Measurements from ENCODE around the gene SORBS2. TPM values are rescaled to one million over a fixed set of nuclear protein-coding genes. Genes with fewer than 3 reads are reported as not detected.

SORBS2 gene
- total RNA-seq, 1 experiment from 2014 or later, result 0.34 TPM

- POLR2A ChIA-PET, result no interaction called here
- no peak overlapping the region for H3K4me3 ChIP-seq (replicated peaks in 1 of 2; ENCODE audit: low read depth in 1 of 2, low read length in 2 of 2)
- RAD21 ChIA-PET (ENCODE audit: low non-redundant PET in 1 of 2, low total read pairs in 2 of 2, uncharacterized antibody in 2 of 2, unreplicated experiment in 2 of 2), result no interaction called here
- no peak overlapping the region for H3K4me2 ChIP-seq (ENCODE audit: low read length)
- H3K27ac ChIP-seq (ENCODE audit: low read depth, low read length), result no peak overlapping the region
- H3K9ac ChIP-seq (ENCODE audit: low read length), result no peak overlapping the region
- H4K20me1 ChIP-seq (ENCODE audit: insufficient read depth), result no peaks in the 10 kb centered on the region
- intact Hi-C loops (cut with micrococcal nuclease), result no loop called here
- DNase-seq (ENCODE audit: low read depth, low spot score), result no peak
- no peak for ATAC-seq
- TF ChIP-seq REST (IDR thresholded peaks at IDR 0.05; ENCODE audit: low read depth) (no peak), POLR2AphosphoS5 (IDR thresholded peaks at IDR 0.05; ENCODE audit: low read depth, low read length) (no peak), RAD21 (IDR thresholded peaks at IDR 0.05; ENCODE audit: low read depth) (no peak), SRF (IDR thresholded peaks at IDR 0.05; ENCODE audit: low read depth) (no peak)
- no peak overlapping the region for H2AFZ ChIP-seq (ENCODE audit: low read depth, low read length, poor library complexity, severe bottlenecking)
- no peaks in the 10 kb centered on the region for H3K36me3 ChIP-seq (ENCODE audit: control insufficient read depth in 1 of 2, insufficient read depth in 2 of 2, low read length in 2 of 2)
- no peaks in the 10 kb centered on the region for H3K79me2 ChIP-seq (ENCODE audit: insufficient read depth, low read length)
- H3K4me1 ChIP-seq (ENCODE audit: control insufficient read depth in 1 of 2, insufficient read depth in 2 of 2, low read length in 2 of 2), result no peaks in the 10 kb centered on the region
- no peaks in the 10 kb centered on the region for H3K27me3 ChIP-seq (ENCODE audit: insufficient read depth, low read length)
- no TSS peak for BruUV-seq (replicated peaks)
- no peaks in the 10 kb centered on the region for H3K9me3 ChIP-seq (ENCODE audit: control insufficient read depth in 1 of 2, insufficient read depth in 1 of 2, low read depth in 1 of 2, low read length in 2 of 2)
- CTCF ChIA-PET, result no interaction called here
- no peaks in the 10 kb centered on the region for H3K9me2 ChIP-seq (ENCODE audit: insufficient read depth)
Measured at GRCh38 chr4:185786422-185786821, 25.6 kb downstream of the SORBS2 start.

GRCh38 chr4:185783574-185783973, 28.4 kb downstream of the SORBS2 start:
- Histone ChIP-seq H3K9me2 (ENCODE audit: insufficient read depth) (no peaks in the 10 kb centered on the region), H3K79me2 (ENCODE audit: insufficient read depth, low read length) (no peaks in the 10 kb centered on the region), H3K4me1 (ENCODE audit: control insufficient read depth in 1 of 2, insufficient read depth in 2 of 2, low read length in 2 of 2) (no peaks in the 10 kb centered on the region), H3K27me3 (ENCODE audit: insufficient read depth, low read length) (no peaks in the 10 kb centered on the region), H3K4me3 (replicated peaks in 1 of 2; ENCODE audit: low read depth in 1 of 2, low read length in 2 of 2) (no peak overlapping the region), H2AFZ (ENCODE audit: low read depth, low read length, poor library complexity, severe bottlenecking) (no peak overlapping the region), H3K9ac (ENCODE audit: low read length) (no peak overlapping the region), H4K20me1 (ENCODE audit: insufficient read depth) (no peaks in the 10 kb centered on the region), H3K9me3 (ENCODE audit: control insufficient read depth in 1 of 2, insufficient read depth in 1 of 2, low read depth in 1 of 2, low read length in 2 of 2) (no peaks in the 10 kb centered on the region), H3K4me2 (ENCODE audit: low read length) (no peak overlapping the region), H3K36me3 (ENCODE audit: control insufficient read depth in 1 of 2, insufficient read depth in 2 of 2, low read length in 2 of 2) (no peaks in the 10 kb centered on the region), H3K27ac (ENCODE audit: low read depth, low read length) (no peak overlapping the region)
- intact Hi-C loops (cut with micrococcal nuclease), result no loop called here
- CTCF ChIA-PET, result no interaction called here
- no TSS peak for BruUV-seq (replicated peaks)
- no peak for ATAC-seq
- RAD21 ChIA-PET (ENCODE audit: low non-redundant PET in 1 of 2, low total read pairs in 2 of 2, uncharacterized antibody in 2 of 2, unreplicated experiment in 2 of 2), result no interaction called here
- POLR2A ChIA-PET, result no interaction called here
- DNase-seq (ENCODE audit: low read depth, low spot score), result no peak
- TF ChIP-seq CEBPB (IDR thresholded peaks at IDR 0.05; ENCODE audit: low read depth) (no peak), RAD21 (IDR thresholded peaks at IDR 0.05; ENCODE audit: low read depth) (no peak), EZH2 (IDR thresholded peaks at IDR 0.05) (no peak), TCF7L2 (IDR thresholded peaks at IDR 0.05; ENCODE audit: borderline replicate concordance, extremely low read depth, insufficient read depth, insufficient read length) (no peak), ZFX (IDR thresholded peaks at IDR 0.05) (no peak), SRF (IDR thresholded peaks at IDR 0.05; ENCODE audit: low read depth) (no peak), SIN3A (IDR thresholded peaks at IDR 0.05; ENCODE audit: low read depth) (no peak), ZNF274 (IDR thresholded peaks at IDR 0.05; ENCODE audit: low read depth, low read length) (no peak), ZBTB33 (IDR thresholded peaks at IDR 0.05; ENCODE audit: extremely low read depth, insufficient replicate concordance, low read length) (no peak), SP1 (IDR thresholded peaks at IDR 0.05; ENCODE audit: low read depth) (no peak)
